Hematopoietic multipotent progenitor cell treated with erythropoietin and hydrocortisone succinate and interleukin-3 and kit ligand, for 4 days (in vitro differentiated cells): ENCODE data around the gene GSTA4.
"Not testable (repeated sequence)": the region's sequence is repeated elsewhere in the genome, so short reads cannot be mapped to it uniquely, and the experiment has no call there.

ENCODE experiments used
- DNase-seq: peaks from one replicate; pipeline ENCODE4 v3.0.0-alpha.2; 2015

GSTA4 gene

GRCh38 chr6:52969359-52969758 lies 25.7 kb downstream of the GSTA4 start:
- DNase-seq, result no peak

- DNase-seq, result no peak
These were observed 29.0 kb downstream of the GSTA4 start for GRCh38 chr6:52966101-52966500.

DNA sequence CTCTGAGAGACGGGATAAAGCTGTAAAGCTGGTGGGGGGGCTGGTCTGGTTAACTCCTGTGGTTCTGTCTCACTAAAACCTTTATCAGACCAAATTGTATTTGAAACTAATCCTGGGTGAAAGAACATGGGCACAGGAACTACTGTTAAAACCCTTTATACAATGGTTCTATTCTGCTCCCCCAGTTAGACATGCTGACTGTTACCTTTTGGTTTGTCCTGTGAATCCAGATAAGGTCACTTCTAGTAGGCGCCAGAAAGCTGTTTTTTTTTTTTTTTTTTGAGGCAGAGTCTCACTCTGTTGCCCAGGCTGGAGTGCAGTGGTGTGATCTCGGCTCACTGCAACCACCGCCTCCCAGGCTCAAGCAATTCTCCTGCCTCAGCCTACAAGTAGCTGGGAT lies 29.7 kb downstream of the GSTA4 start:
- peak; percentile 32 for DNase-seq

- DNase-seq, result no peak
These were observed 30.8 kb downstream of the GSTA4 start for GRCh38 chr6:52964318-52964717.

- DNase-seq, result no peak
These were observed 32.4 kb downstream of the GSTA4 start for GRCh38 chr6:52962701-52963100.

DNA sequence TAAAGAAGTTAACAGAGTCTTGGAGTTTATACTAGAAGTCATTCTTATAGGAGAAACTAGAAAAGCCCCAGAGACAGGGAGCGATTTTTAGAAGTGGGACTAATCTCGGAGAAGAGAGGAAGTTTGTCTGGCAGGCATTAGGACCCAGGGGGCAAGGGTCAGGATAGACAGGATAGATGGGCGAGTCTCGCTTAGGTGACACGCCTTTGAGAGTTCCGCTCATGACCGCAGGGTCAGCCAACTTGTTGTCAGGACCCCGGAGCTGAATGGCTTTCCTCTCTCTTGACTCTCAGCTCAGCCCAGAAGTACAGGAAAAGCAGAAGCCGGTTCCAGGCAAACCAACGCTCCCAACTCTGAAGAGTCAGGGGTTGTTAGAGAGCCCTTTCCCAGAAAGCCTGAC lies 34.1 kb downstream of the GSTA4 start:
- not testable (repeated sequence) for DNase-seq

- not testable (repeated sequence) for DNase-seq
These were observed 34.9 kb downstream of the GSTA4 start for GRCh38 chr6:52960211-52960610.

GRCh38 chr6:52958546-52959255 lies 36.4 kb downstream of the GSTA4 start:
- DNase-seq, result no peak

GRCh38 chr6:52955871-52956270 lies 39.2 kb downstream of the GSTA4 start:
- DNase-seq, result no peak

GRCh38 chr6:52953911-52954839 lies 40.9 kb downstream of the GSTA4 start:
- no peak for DNase-seq

DNA sequence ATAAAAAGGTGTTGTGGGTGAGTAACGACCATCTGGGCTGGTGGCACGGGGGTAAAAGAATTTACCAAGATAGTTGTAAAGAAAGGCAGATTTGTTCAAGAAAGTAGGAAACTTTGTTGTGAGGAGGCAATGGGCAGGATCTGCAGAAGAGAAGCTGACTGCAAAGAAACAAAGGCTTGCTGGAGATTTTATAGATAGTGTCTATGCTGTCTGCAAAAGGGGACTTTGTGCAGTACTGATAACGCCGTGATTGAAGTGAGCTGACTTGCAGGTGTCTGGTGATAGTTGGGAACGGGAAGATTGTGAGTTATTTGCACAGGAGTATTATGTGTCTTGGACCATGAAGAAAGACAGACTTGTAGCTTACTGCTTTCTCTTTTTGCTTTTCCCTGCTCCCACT lies 48.8 kb downstream of the GSTA4 start:
- peak; percentile 20 for DNase-seq

- not testable (repeated sequence) for DNase-seq
These were observed 52.3 kb downstream of the GSTA4 start for GRCh38 chr6:52942821-52943220.

DNA sequence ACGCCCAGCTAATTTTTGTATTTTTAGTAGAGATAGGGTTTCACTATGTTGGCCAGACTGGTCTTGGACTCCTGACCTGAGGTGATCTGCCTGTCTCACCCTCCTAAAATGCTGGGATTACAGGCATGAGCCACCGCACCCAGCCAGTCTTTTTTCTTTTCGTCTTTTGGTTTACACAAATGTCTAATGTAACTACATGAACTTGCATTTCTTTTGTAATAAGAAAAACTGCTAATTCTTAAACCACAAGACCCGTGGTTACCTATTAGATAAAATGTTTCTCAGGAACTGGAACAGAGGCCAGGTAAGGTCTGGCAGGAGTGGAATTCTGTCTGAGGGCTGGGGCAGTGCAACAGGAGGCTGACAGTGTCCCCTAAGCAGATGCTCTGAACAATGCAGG lies 52.9 kb downstream of the GSTA4 start:
- no peak for DNase-seq

DNA sequence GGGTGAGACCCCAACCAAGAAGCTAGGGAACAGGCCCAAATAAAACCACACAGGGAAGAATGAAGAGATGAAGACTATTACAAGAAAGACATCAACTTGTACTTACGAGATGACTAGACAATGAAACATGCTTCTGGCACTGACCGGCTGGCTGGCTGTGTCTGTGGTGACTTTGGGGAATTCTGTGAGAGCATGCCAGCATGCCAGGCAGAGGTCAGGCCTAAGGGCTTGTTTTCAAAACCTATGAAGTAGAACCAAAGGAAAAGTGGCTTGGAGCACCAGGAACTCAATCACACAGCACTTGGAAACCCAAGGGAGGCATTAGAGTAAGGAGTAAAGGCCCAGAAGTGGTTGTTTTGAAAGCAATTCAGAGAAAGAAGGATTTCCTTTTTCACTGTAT lies 57.2 kb downstream of the GSTA4 start:
- no peak for DNase-seq

DNA sequence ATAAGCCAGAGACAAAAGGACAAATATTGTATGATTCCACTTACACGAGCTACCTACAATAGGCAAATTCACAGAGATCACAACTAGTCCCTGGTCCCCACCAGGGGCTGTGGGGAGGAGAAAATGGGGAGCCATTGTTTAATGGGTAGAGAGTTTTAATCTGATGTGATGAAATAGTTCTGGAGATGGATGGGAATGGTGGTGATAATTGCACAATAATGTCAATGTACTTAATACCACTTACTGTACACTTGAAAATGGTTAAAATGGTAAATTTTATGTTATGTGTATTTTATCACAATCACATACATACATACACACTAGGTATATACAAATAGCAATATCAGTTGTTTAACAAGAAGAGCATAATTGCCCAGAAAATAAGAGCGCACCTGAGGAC lies 61.3 kb downstream of the GSTA4 start:
- no peak for DNase-seq

- DNase-seq, result no peak
These were observed 63.7 kb downstream of the GSTA4 start for GRCh38 chr6:52931351-52931750.

DNA sequence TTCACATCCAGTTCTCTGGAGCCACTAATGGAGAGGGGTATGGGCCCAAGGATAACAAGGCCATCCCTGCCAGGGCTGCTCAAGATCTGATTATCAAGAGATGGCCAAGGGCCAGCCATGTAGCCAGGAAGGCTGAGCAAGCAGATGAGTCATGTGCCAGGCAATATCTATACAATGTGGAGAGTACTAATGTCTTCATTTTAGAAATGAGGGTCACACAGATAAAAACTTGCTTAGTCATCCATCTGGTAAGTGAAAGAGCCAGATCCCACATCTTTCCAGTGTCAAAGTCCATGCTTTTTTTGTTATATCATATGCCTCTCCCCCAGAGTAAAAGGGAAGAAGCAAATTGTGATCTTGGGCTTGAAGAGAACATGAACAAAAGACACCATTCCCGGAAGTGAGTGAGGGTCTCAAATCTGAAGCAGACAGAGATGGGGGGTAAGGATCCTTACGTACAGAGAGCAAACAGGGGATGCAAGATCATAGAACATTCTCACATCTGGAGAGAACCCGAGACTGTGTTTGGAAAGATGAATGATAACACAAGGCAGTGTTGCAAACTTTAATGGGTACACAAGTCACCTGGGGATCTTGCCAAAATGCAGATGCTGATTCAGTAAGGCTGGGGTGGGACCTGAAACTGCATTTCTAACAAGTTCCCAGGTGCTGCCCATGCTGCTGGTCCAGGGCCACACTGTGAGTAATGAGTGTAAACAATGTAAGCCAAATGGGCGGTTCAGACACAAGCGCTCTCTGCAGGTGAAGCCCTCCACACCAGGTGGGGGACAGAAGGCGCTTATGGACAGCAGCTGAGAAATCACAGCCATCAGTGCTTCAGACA lies 65.5 kb downstream of the GSTA4 start:
- DNase-seq, result peak; percentile 91
